CD14-positive monocyte (primary cell): ENCODE results near the gene SLC22A23. TPM values are rescaled to one million over a fixed set of nuclear protein-coding genes. Genes with fewer than 3 reads are reported as not detected.

Experiments
- DNase-seq, 3 donors: peaks; one replicate each; pipeline ENCODE4 v3.0.0-alpha.2; 2011 to 2022
- H2AFZ ChIP-seq: 2 replicates; pipeline ENCODE4 v1.6.0; 2012; ENCODE audit warnings: mild to moderate bottlenecking, low read depth, low read length, inconsistent platforms; ENCODE audit not compliant: insufficient read depth, poor library complexity, severe bottlenecking
- H3K27ac ChIP-seq, 2 donors: 1 replicate in 1 of 2; 2 replicates in 1 of 2; pipeline ENCODE4 v1.5.1; 2012 to 2013; ENCODE audit warnings: low read length in 2 of 2, control low read depth in 1 of 2, inconsistent platforms in 1 of 2, low read depth in 1 of 2, mild to moderate bottlenecking in 1 of 2
- H3K27me3 ChIP-seq, 2 donors: one replicate each; pipeline versions ENCODE4 v1.6.0 to v1.6.1; 2011 to 2013; ENCODE audit warnings: low read length in 2 of 2; ENCODE audit not compliant: control insufficient read depth in 2 of 2, insufficient read depth in 2 of 2
- H3K36me3 ChIP-seq, 2 donors: replicated peaks in 1 of 2; 1 replicate in 1 of 2; 2 replicates in 1 of 2; pipeline versions ENCODE4 v1.5.1 to v1.6.1; 2012 to 2013; ENCODE audit warnings: low read length in 2 of 2, control low read depth in 1 of 2, inconsistent platforms in 1 of 2, mild to moderate bottlenecking in 1 of 2; ENCODE audit not compliant: insufficient read depth in 2 of 2, control insufficient read depth in 1 of 2
- H3K4me1 ChIP-seq, 2 donors: 1 replicate in 1 of 2; 2 replicates in 1 of 2; pipeline versions ENCODE4 v1.5.1 to v1.6.1; 2012 to 2013; ENCODE audit warnings: low read length in 2 of 2, control low read depth in 1 of 2, inconsistent platforms in 1 of 2, mild to moderate bottlenecking in 1 of 2, moderate library complexity in 1 of 2; ENCODE audit not compliant: insufficient read depth in 2 of 2, control insufficient read depth in 1 of 2
- H3K4me2 ChIP-seq: replicated peaks from 2 replicates; pipeline ENCODE3; 2012; ENCODE audit warnings: low read length, moderate library complexity, mild to moderate bottlenecking; ENCODE audit not compliant: poor library complexity, severe bottlenecking; ENCODE audit errors: extremely low read depth
- H3K4me3 ChIP-seq, 3 experiments: fragments of 200-600 bp in 1 of 3; sonication (generic) in 1 of 3; replicated peaks in 1 of 3; 1 replicate in 2 of 3; 2 replicates in 1 of 3; pipeline ENCODE4 v1.5.1; 2011 to 2013; ENCODE audit warnings: low read length in 3 of 3, mild to moderate bottlenecking in 3 of 3, control low read depth in 2 of 3, low read depth in 2 of 3, inconsistent platforms in 1 of 3, moderate library complexity in 1 of 3
- H3K79me2 ChIP-seq: 2 replicates; pipeline ENCODE4 v1.6.0; 2012; ENCODE audit warnings: mild to moderate bottlenecking, control low read depth, inconsistent platforms, low read length, moderate library complexity; ENCODE audit not compliant: insufficient read depth
- H3K9ac ChIP-seq: 2 replicates; pipeline ENCODE4 v1.6.0; 2017; ENCODE audit warnings: low read length, mild to moderate bottlenecking; ENCODE audit not compliant: insufficient read depth, poor library complexity, severe bottlenecking
- H3K9me3 ChIP-seq, 2 donors: replicated peaks in 1 of 2; 1 replicate in 1 of 2; 2 replicates in 1 of 2; pipeline versions ENCODE4 v1.5.1 to v1.6.1; 2012 to 2013; ENCODE audit warnings: low read length in 2 of 2, control low read depth in 1 of 2; ENCODE audit not compliant: control insufficient read depth in 1 of 2, insufficient read depth in 1 of 2
- H4K20me1 ChIP-seq: 2 replicates; pipeline ENCODE4 v1.6.0; 2012; ENCODE audit warnings: mild to moderate bottlenecking, low read length, control low read depth, moderate library complexity; ENCODE audit not compliant: insufficient read depth
- H3K27ac Mint-ChIP-seq, 7 donors: one replicate each; pipeline ENCODE4 v1.8.0; 2020; ENCODE audit warnings: mild to moderate bottlenecking in 7 of 7, mixed read lengths in 7 of 7, moderate library complexity in 6 of 7, inconsistent platforms in 2 of 7
- H3K27me3 Mint-ChIP-seq, 3 donors: one replicate each; pipeline ENCODE4 v1.8.0; 2021 to 2022; ENCODE audit warnings: low read depth in 3 of 3, mild to moderate bottlenecking in 3 of 3, mixed read lengths in 3 of 3, moderate library complexity in 3 of 3, inconsistent platforms in 1 of 3
- H3K36me3 Mint-ChIP-seq, 2 donors: one replicate each; pipeline ENCODE4 v1.8.0; 2020; ENCODE audit warnings: mixed read lengths in 2 of 2, inconsistent platforms in 1 of 2, mild to moderate bottlenecking in 1 of 2
- H3K4me1 Mint-ChIP-seq: one replicate; pipeline ENCODE4 v1.8.0; 2020; ENCODE audit warnings: mild to moderate bottlenecking, mixed read lengths
- H3K4me3 Mint-ChIP-seq, 2 donors: one replicate each; pipeline ENCODE4 v1.8.0; 2020; ENCODE audit warnings: mild to moderate bottlenecking in 2 of 2, mixed read lengths in 2 of 2, moderate library complexity in 1 of 2
- H3K9me3 Mint-ChIP-seq, 7 donors: one replicate each; pipeline ENCODE4 v1.8.0; 2020 to 2022; ENCODE audit warnings: mixed read lengths in 7 of 7, mild to moderate bottlenecking in 6 of 7, moderate library complexity in 6 of 7, inconsistent platforms in 2 of 7
- CTCF ChIP-seq: fragments of 200-600 bp; IDR thresholded peaks from one replicate; pipeline ENCODE4 v1.8.0; 2022; ENCODE audit warnings: antibody characterized with exemption, mild to moderate bottlenecking
- WGBS: methylation state at CpG from one replicate; pipeline ENCODE4 v1.1.5; 2013; ENCODE audit warnings: missing lambda C conversion rate; ENCODE audit not compliant: insufficient coverage; 5-methylcytosine and 5-hydroxymethylcytosine counted together
- intact Hi-C, 2 donors: fragments of 100-400 bp; cut with micrococcal nuclease; formaldehyde crosslinking; loops; one replicate each; pipeline versions ENCODE4 v1.15.0 to v1.15.1; 2023
- polyA plus RNA-seq, 3 donors: library from polyadenylated mRNA; depleted of rRNA in 1 of 3; unstranded in 2 of 3; stranded (reverse) in 1 of 3; fragments of 300-500 nt in 2 of 3; fragments of >200 nt in 1 of 3; fragmentation: Illumina TruSeq in 2 of 3; gene quantifications; 1 replicate in 2 of 3; 2 replicates in 1 of 3; pipeline ENCODE4 v1.2.3, GENCODE V29; 2012 to 2021

The SLC22A23 gene
- polyA plus RNA-seq, 3 donors, result 0.08 TPM; not detected in 2

DNA sequence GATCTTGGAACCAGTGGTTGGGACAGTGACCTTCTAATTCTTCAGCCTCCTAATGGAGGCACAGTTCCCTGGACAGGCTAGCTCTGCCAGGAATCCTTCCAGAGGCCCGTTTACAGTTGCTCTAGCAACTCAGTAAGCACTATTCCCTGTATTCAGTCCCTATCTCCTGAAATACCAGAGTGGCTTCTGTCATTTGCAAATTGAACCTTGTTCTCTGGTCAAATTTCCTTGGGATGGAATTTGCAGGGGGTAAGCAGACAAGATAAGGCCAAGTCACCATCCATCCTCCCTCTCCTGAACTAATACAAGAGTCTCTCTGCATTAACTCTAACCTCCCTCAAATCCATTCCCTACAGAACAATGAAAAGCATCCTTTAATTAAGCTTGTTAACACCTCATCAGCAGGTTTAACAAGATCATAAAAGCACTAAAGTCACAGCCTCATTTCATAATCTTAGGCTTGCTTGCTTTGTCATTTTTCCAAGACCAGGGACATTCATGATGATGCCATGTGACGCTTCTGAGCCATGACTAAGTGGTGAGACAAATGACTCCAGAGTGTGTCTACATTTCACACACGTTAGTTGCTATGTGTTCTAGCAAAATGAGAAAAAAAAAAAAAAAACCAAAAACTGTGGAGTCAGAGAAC is 37.1 kb downstream of the SLC22A23 start:
- no peaks in the 10 kb centered on the region for H3K4me1 ChIP-seq
- H3K27me3 ChIP-seq, result peaks cover 0 to 4% of the 10 kb centered on the region in 2 donors
- no peaks in the 10 kb centered on the region for H3K36me3 ChIP-seq
- no CpG with 5 or more reads among the region's 3 CpGs for WGBS
- Mint-ChIP-seq H3K36me3 (no peaks in the 10 kb centered on the region), H3K4me1 (no peaks in the 10 kb centered on the region), H3K27ac (no peak overlapping the region), H3K27me3 (peaks cover 10 to 24% (median 22%) of the 10 kb centered on the region in 3 donors), H3K4me3 (peak overlapping the region in 1 of 2 donors; percentile 3), H3K9me3 (peaks cover 0 to 2% (median 0%) of the 10 kb centered on the region in 7 donors)
- H4K20me1 ChIP-seq, result no peaks in the 10 kb centered on the region
- H2AFZ ChIP-seq, result no peak overlapping the region
- no peak overlapping the region for H3K9ac ChIP-seq
- peak in 1 of 3 donors; percentile 14 for DNase-seq
- intact Hi-C loops, result no loop called here
- H3K27ac ChIP-seq, result no peak overlapping the region
- H3K79me2 ChIP-seq, result no peaks in the 10 kb centered on the region
- no peaks in the 10 kb centered on the region for H3K9me3 ChIP-seq
- H3K4me2 ChIP-seq, result no peak overlapping the region
- TF ChIP-seq CTCF, result no peak
- H3K4me3 ChIP-seq, result no peak overlapping the region

- no peak for TF ChIP-seq CTCF
- Mint-ChIP-seq H3K4me3 (no peak overlapping the region), H3K27ac (no peak overlapping the region), H3K36me3 (no peaks in the 10 kb centered on the region), H3K9me3 (peaks cover 0 to 2% (median 0%) of the 10 kb centered on the region in 7 donors), H3K27me3 (peaks cover 8 to 24% (median 18%) of the 10 kb centered on the region in 3 donors), H3K4me1 (no peaks in the 10 kb centered on the region)
- Histone ChIP-seq H4K20me1 (no peaks in the 10 kb centered on the region), H3K4me1 (no peaks in the 10 kb centered on the region), H3K9ac (no peak overlapping the region), H3K4me3 (no peak overlapping the region), H3K4me2 (no peak overlapping the region), H2AFZ (no peak overlapping the region), H3K79me2 (no peaks in the 10 kb centered on the region), H3K9me3 (no peaks in the 10 kb centered on the region), H3K27me3 (peaks cover 0 to 4% of the 10 kb centered on the region in 2 donors), H3K27ac (no peak overlapping the region), H3K36me3 (no peaks in the 10 kb centered on the region)
- intact Hi-C loops, result no loop called here
- DNase-seq, result no peak
- 96% methylated on average over 5 of the region's 8 CpGs for WGBS
Observed at GRCh38 chr6:3418496-3419060, 38.3 kb downstream of the SLC22A23 start.
